Activated CD4-positive, alpha-beta T cell treated with anti-CD3 and anti-CD28 coated beads for 1 hour (primary cell): ENCODE results near the gene PHLDA3.
"Not testable (repeated sequence)": the region's sequence is repeated elsewhere in the genome, so short reads cannot be mapped to it uniquely, and the experiment has no call there.

Experiments
- DNase-seq: peaks from one replicate; pipeline ENCODE4 v3.0.0-alpha.2; 2020

The PHLDA3 gene

GRCh38 chr1:201485184-201485774 is 16.3 kb upstream of the PHLDA3 start:
- DNase-seq, result no peak

DNA sequence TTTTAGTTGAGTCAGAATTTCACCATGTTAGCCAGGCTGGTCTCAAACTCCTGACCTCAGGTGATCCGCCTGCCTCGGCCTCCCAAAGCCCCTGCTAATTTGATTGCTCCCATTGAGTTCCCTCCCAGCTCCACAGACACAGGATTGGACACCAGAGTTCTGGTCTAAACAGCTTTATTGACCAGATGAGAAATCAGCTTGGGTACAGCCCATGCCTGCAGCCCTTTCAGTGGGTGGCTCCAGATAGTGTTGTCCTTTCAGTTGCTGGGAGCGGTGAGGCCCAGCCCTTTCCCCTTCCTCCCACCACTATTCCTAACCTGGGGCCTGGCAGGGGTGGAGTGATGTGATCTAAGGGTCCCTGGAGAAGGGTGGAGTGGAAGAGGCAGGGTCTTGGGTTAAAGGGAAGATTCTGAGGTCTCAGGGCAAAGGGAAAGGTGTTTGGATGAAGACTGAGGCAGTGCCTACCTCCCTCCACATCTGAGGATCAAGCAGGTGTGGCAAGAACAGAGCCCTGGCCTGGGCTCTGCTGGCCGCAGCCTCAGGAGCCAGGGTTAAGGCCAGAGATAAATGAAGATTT is 14.5 kb upstream of the PHLDA3 start:
- DNase-seq, result no peak

DNA sequence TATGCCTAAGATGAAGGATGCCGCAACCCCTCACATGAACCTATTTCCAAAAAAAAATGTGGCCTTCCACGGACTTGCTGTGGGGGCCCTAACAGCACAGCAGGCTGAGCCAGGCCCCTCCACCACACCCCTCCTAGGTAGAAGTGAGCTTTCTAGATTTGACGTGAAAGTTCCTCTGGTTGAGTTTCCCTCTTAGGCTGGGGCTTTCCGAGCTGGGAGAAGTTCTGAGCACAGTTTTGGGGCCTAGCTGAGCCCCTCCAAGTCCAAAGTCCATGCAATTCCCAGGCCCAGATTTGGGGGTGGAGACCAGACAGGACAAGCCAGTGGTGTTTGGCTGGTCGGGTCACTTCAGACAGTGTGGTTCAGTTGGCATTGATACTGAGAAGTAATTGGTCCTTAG is 13.8 kb upstream of the PHLDA3 start:
- DNase-seq, result no peak

- peak; percentile 71 for DNase-seq
Observed at GRCh38 chr1:201481761-201482493, 12.9 kb upstream of the PHLDA3 start.

- DNase-seq, result no peak
Observed at GRCh38 chr1:201481004-201481380, 12.0 kb upstream of the PHLDA3 start.

DNA sequence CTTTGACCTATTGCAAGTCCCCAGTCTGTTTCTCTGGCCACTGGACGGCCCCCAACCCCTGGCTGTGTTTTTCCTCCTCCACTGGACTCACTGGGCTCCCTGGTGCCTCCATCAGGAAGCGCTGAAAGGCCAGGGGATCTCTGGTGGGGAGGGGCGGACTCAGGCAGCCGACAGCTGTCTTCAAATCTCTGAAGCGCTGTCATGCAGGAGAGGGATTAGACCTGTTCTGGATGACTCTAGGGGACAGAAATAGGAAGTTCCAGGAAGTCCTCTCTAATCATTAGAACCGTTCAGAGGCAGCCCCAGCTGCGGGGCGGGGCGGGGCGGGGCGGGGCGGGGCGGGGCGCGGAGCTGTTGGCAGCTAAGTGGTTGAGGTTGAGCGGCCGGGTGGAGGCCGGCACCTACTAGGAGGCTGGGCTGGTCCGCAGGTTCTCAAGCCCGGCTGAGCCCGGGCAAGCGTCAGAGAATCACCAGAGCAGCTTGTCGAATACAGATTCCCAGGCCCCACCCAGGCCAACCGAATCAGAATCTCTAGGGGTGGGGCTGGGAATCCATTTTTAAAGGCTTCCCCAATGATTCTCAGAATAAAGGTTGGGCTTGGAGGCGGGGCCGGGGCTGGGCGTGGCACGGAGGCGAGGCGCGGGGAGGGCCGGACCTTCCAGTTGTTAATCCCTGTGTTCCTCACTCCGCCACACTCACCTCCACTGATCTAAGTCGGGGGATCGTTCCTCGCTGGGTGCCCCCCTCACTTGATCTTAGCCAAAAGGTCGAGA is 11.4 kb upstream of the PHLDA3 start:
- peak; percentile 19 for DNase-seq

- no peak for DNase-seq
Observed at GRCh38 chr1:201479201-201479730, 10.3 kb upstream of the PHLDA3 start.

- not testable (repeated sequence) for DNase-seq
Observed at GRCh38 chr1:201478666-201479065, 9.7 kb upstream of the PHLDA3 start.

- DNase-seq, result no peak
Observed at GRCh38 chr1:201476670-201477344, 7.8 kb upstream of the PHLDA3 start.

DNA sequence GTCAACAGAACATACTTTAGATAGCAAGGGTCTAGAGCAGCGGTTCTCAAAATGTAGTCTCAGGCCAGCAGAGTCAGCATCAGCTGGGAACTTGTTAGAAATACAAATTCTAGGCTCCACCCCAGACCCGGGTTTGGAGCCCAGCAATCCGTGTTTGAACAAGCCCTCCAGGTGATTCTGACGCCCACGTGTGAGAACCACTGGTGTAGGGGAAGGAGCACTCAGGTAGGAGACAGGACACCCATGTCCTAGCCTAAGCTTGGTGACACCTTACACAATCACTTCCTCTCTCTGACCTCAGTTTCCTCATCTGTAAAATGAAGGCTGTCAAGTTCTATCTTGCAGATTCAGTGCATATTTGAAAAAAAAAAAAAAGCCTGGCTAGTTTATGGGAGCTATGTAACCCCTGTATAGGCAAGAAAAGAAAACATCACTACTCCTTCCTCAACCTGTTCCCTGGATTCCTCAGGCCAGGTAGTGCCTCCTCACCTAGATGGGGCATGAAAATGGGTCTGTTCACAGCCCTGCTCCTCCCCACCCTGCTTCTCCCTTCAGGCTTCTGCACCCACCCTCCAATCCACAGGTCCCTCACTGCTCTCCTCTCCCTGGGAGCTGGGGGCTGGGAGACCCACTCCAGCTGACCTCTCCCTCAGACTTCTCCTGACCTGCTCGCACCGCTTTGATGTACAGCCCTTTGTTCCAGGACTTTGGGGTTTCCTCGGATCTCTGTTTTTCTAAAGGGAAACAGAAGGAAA is 7.1 kb upstream of the PHLDA3 start:
- DNase-seq, result no peak

DNA sequence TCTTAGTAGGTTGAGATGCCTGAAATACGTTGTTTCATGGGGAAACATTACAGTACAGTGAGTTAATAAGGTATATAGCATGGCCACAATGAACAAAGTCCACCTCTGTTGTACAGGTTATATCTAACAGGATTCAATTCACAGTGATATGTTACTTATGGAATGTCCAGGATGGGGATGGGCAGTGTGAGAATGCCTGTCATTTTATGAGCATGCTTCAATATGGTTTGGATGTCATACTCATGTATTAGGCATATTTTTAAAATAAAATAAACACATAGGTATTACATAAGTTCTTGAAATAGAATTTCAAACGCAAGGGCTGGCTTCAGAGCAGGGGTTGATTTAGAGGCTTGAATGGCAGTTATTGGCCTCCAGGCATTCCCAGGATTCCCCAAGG is 6.1 kb upstream of the PHLDA3 start:
- DNase-seq, result no peak

- no peak for DNase-seq
Observed at GRCh38 chr1:201473296-201473695, 4.3 kb upstream of the PHLDA3 start.

DNA sequence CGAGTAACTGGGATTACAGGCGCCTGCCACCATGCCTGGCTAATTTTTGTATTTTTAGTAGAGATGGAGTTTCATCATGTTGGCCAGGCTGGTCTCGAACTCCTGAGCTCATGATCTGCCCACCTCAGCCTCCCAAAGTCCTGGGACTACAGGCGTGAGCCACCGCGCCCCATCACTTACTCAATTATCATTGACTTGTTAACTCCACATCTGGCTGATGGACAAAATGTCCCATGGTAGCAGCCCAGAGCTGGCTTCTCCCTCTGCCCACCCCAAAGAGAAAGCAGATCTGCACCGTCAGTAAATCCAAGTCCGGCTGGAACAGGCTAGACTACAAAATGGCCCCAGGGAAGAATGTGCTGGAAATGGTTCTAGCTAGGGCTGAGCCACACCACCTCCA is 3.3 kb upstream of the PHLDA3 start:
- DNase-seq, result not testable (repeated sequence)

DNA sequence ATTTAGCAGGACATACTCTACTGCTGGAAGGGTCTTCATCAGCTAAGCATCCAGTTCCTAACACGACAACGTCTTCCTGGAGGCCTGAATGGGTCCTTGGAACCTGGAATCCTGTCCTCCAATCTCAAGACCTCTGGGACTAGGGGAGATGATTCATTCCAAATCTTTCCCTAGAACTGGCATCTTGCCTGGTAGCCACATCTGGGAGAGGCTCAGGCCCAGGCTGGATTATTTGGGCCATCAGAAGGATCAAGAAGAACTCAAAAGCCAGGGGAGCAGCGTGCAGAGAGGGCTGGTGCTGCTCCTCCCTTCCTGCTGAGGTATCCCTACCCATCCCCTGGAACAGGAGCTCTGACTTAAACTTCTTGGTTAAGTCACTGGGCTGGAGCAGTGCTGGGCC is 2.8 kb upstream of the PHLDA3 start:
- no peak for DNase-seq

GRCh38 chr1:201470581-201470980 is 1.6 kb upstream of the PHLDA3 start:
- no peak for DNase-seq

DNA sequence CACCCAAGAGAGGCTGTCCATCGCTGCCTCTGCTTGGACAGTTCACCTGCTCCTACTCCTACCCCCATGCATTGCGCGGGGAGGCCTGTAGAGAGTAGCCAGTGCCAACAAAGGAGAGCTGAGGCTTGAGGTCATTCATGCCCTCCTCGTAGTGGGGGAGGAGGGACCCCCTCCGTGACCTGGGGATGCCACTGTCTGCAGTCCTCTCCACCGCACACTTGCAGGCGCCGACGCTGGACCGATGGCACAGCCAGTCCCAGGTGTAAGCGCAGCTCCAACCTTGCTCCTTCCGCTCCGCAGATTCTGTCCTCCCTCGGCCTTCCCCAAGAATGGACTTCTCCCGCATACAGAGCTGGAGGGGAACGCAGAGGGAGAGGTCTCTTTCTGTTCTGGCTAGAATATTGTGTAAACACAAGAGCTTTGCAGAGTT is 672 bp upstream of the PHLDA3 start:
- DNase-seq, result no peak

GRCh38 chr1:201468501-201468843 is 516 bp downstream of the PHLDA3 start:
- no peak for DNase-seq

GRCh38 chr1:201466492-201466891 is 2.5 kb downstream of the PHLDA3 start:
- DNase-seq, result no peak

DNA sequence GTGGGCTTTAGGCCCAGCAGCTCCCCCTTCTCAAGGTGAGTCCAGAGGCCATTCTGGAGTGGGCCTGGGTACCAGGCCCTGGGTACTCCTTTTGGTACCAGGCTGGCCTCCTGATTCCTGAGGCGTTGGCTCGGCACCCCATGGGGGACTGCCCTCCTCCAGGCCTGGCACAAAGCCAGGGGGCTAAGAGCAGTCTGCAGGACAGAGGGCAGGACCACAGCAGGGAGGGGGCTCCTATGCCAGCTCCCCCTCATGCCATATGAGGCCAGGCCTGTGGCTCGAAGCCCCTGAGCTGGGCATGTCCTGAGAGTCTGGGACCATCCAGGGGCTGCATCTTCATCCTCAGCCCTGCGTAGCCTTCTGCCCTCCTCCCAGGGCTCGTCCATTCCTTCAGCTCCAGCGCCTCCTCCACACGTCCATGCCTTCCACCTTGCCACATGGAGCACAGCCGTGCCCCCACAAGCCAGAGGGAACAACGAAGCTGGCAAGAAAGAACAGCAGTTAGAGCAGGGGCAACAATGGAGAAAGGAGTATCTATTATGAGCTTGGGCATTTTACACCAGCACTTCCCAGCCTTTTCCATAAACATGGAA is 3.2 kb downstream of the PHLDA3 start:
- DNase-seq, result no peak

GRCh38 chr1:201463071-201463552 is 5.9 kb downstream of the PHLDA3 start:
- no peak for DNase-seq

DNA sequence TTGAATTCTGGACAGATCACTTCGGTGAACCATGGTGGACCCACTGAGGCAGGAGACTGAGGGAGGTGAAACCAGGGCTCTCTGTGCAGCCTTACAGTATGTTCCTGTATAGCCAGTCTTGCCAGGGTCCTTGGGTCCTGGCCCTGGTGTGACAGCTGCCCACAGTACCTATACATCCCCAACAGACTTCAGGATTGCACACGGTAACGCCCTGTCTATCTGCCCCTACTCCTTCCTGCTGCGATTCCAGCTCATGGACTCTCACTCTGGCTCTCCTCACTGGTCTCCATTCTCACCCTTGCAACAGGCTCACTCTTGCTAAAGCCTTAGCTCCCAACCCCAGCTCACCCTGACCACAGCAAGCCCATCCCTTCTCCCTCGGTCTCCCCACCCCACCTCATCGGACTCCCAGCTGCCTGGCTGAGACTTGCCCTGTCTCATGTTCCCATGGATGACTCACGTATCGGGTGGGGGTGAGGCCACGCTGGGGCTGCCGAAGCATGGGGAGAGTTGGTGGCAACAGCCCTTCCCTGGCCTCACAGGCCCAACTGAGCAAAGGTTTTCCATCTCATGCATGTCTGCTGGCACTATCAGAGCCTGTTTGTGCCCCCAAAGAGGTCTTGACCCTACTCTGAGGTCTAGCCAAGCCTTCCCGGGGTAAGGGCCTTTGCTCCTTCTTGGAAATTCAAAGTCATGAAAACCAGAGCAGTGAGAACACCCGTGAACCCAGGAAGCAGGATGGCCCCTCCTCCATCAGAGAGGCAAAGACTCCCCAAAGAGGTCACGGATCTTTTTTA is 7.1 kb downstream of the PHLDA3 start:
- DNase-seq, result no peak
